ENCODE measurements around the gene NADSYN1. TPM values are rescaled to one million over a fixed set of nuclear protein-coding genes. Genes with fewer than 3 reads are reported as not detected.
"Not testable (repeated sequence)": the region's sequence is repeated elsewhere in the genome, so short reads cannot be mapped to it uniquely, and the experiment has no call there.

NADSYN1 gene
- polyA plus RNA-seq, 3 donors = 44.1 to 162 (median 44.8) TPM

DNA sequence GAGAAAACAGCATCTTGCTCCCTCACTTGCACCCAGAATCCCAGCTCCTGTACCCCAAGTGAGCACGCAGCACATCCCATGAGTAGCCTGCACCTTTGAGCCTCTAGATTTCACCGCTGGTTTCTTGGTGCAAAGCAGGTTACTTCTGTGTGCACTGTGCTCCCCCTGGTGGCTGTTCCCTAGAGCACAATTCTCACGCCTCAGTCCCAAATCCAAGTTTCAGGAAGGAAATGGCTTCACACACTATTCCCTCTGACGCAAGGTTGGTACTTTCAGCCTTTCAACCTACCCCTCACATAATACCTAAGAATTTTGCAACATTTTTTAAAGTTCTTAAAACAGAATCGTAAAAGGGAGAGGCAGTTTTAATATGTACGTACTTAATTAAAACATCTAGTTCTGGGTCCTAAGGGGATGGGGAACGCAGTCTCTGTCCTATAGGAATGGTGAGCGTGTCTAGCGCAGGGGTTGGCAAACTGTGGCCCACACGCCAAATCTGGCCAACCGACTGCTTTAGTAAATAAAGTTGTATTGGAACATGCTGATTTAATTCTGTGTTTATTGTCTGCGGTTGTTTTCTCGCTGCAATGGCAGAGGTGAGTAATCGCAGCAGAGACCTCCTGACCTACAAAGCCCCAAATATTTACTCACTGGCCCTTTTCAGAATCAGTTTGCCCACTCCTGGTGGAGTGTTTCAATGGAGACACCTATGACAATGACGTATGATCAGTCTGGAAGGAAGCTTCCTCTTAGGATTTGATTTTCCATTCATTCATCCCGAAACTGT, 32.4 kb upstream of the NADSYN1 start:
- H3K4me2 ChIP-seq (replicated peaks; ENCODE audit: extremely low read depth, low read length, poor library complexity, severe bottlenecking) = no peak overlapping the region
- H3K9me3 ChIP-seq (replicated peaks in 1 of 2; ENCODE audit: control insufficient read depth in 1 of 2, insufficient read depth in 1 of 2, low read length in 2 of 2) = no peaks in the 10 kb centered on the region
- H3K27ac ChIP-seq (ENCODE audit: low read depth in 1 of 2, low read length in 2 of 2) = no peak overlapping the region
- Mint-ChIP-seq H3K27ac (no peak overlapping the region), H3K36me3 (no peaks in the 10 kb centered on the region), H3K27me3 (ENCODE audit: low read depth in 3 of 3) (peaks cover 0 to 13% (median 7%) of the 10 kb centered on the region in 3 donors), H3K4me1 (peaks cover 4% of the 10 kb centered on the region), H3K4me3 (no peak overlapping the region), H3K9me3 (no peaks in the 10 kb centered on the region)
- no peak overlapping the region for H3K9ac ChIP-seq (ENCODE audit: insufficient read depth, low read length, poor library complexity, severe bottlenecking)
- H3K36me3 ChIP-seq (replicated peaks in 1 of 2; ENCODE audit: control insufficient read depth in 1 of 2, insufficient read depth in 2 of 2, low read length in 2 of 2) = no peaks in the 10 kb centered on the region
- H3K79me2 ChIP-seq (ENCODE audit: insufficient read depth, low read length) = no peaks in the 10 kb centered on the region
- TF ChIP-seq, protein P1, sequence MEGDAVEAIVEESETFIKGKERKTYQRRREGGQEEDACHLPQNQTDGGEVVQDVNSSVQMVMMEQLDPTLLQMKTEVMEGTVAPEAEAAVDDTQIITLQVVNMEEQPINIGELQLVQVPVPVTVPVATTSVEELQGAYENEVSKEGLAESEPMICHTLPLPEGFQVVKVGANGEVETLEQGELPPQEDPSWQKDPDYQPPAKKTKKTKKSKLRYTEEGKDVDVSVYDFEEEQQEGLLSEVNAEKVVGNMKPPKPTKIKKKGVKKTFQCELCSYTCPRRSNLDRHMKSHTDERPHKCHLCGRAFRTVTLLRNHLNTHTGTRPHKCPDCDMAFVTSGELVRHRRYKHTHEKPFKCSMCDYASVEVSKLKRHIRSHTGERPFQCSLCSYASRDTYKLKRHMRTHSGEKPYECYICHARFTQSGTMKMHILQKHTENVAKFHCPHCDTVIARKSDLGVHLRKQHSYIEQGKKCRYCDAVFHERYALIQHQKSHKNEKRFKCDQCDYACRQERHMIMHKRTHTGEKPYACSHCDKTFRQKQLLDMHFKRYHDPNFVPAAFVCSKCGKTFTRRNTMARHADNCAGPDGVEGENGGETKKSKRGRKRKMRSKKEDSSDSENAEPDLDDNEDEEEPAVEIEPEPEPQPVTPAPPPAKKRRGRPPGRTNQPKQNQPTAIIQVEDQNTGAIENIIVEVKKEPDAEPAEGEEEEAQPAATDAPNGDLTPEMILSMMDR (IDR thresholded peaks at IDR 0.05) = peak; percentile 73
- H3K4me1 ChIP-seq (ENCODE audit: control insufficient read depth in 1 of 2, insufficient read depth in 2 of 2, low read length in 2 of 2) = no peaks in the 10 kb centered on the region
- no peaks in the 10 kb centered on the region for H4K20me1 ChIP-seq (ENCODE audit: insufficient read depth, low read length)
- H3K4me3 ChIP-seq (replicated peaks in 1 of 3; ENCODE audit: low read depth in 2 of 3, low read length in 3 of 3) = no peak overlapping the region
- DNase-seq = peak in 2 of 3 donors; percentile 20 to 43
- intact Hi-C loops (cut with micrococcal nuclease) = no loop called here
- WGBS (ENCODE audit: insufficient coverage) = 67% methylated on average over 9 of the region's 16 CpGs
- no peak overlapping the region for H2AFZ ChIP-seq (ENCODE audit: insufficient read depth, low read depth, low read length, poor library complexity, severe bottlenecking)
- no peaks in the 10 kb centered on the region for H3K27me3 ChIP-seq (ENCODE audit: control insufficient read depth in 2 of 2, insufficient read depth in 2 of 2, low read length in 2 of 2)

DNA sequence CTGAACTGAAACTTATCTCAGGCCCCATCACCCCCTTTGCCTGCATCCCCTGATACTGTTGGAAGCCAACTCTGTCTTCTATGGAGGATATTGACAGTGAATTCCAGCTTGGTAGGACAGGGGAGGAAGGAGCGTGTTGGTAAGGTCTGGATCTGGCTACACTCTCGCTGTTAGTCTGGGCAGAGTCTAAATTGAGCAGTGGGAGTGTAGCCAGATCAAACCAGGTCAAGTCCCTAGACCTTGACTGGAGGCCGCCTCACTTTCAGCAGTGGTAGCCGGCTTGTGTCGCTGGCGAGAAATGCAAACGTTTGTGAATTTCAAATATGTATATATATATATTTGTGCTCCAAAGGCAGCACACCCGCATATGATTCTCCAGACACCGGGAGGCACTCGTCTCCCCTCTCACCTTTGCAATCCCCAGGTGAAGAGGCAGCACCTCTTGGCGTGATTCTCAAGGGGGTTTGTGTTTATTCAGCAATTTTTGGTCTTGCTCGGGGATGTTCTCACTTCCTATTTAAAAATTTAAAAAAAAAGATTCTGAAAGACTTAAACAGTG, 31.5 kb upstream of the NADSYN1 start:
- H3K27ac Mint-ChIP-seq = no peak overlapping the region
- H3K36me3 Mint-ChIP-seq = no peaks in the 10 kb centered on the region
- peaks cover 0 to 13% (median 5%) of the 10 kb centered on the region in 3 donors for H3K27me3 Mint-ChIP-seq (ENCODE audit: low read depth in 3 of 3)
- Histone ChIP-seq H4K20me1 (ENCODE audit: insufficient read depth, low read length) (no peaks in the 10 kb centered on the region), H3K36me3 (replicated peaks in 1 of 2; ENCODE audit: control insufficient read depth in 1 of 2, insufficient read depth in 2 of 2, low read length in 2 of 2) (no peaks in the 10 kb centered on the region), H3K4me2 (replicated peaks; ENCODE audit: extremely low read depth, low read length, poor library complexity, severe bottlenecking) (no peak overlapping the region), H3K9me3 (replicated peaks in 1 of 2; ENCODE audit: control insufficient read depth in 1 of 2, insufficient read depth in 1 of 2, low read length in 2 of 2) (no peaks in the 10 kb centered on the region), H3K9ac (ENCODE audit: insufficient read depth, low read length, poor library complexity, severe bottlenecking) (no peak overlapping the region), H3K4me1 (ENCODE audit: control insufficient read depth in 1 of 2, insufficient read depth in 2 of 2, low read length in 2 of 2) (no peaks in the 10 kb centered on the region), H3K4me3 (replicated peaks in 1 of 3; ENCODE audit: low read depth in 2 of 3, low read length in 3 of 3) (no peak overlapping the region), H3K79me2 (ENCODE audit: insufficient read depth, low read length) (no peaks in the 10 kb centered on the region), H2AFZ (ENCODE audit: insufficient read depth, low read depth, low read length, poor library complexity, severe bottlenecking) (no peak overlapping the region), H3K27me3 (ENCODE audit: control insufficient read depth in 2 of 2, insufficient read depth in 2 of 2, low read length in 2 of 2) (no peaks in the 10 kb centered on the region), H3K27ac (ENCODE audit: low read depth in 1 of 2, low read length in 2 of 2) (no peak overlapping the region)
- no peaks in the 10 kb centered on the region for H3K9me3 Mint-ChIP-seq
- H3K4me1 Mint-ChIP-seq = peaks cover 4% of the 10 kb centered on the region
- no peak for DNase-seq
- H3K4me3 Mint-ChIP-seq = no peak overlapping the region
- TF ChIP-seq, protein P1 (IDR thresholded peaks at IDR 0.05) = no peak
- intact Hi-C loops (cut with micrococcal nuclease) = no loop called here
- WGBS (ENCODE audit: insufficient coverage) = 100% methylated on average over 2 of the region's 12 CpGs

DNA sequence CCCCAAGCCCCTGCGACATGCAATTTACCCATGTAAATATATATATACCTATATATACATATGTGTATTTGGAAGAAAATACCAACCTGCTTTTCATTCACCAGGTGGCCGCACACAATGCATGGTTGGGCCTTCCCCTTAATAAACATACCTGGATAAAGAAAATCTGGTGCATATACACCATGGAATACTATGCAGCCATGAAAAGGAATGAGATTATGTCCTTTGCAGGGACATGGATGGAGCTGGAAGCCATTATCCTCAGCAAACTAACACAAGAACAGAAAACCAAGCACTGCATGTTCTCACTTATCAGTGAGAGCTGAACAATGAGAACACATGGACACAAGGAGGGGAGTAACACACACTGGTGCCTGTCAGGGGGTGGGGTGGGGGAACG, 30.7 kb upstream of the NADSYN1 start:
- H3K4me2 ChIP-seq (replicated peaks; ENCODE audit: extremely low read depth, low read length, poor library complexity, severe bottlenecking); intact Hi-C loops (cut with micrococcal nuclease); H3K9me3 Mint-ChIP-seq; H3K27ac ChIP-seq (ENCODE audit: low read depth in 1 of 2, low read length in 2 of 2); H3K9me3 ChIP-seq (replicated peaks in 1 of 2; ENCODE audit: control insufficient read depth in 1 of 2, insufficient read depth in 1 of 2, low read length in 2 of 2); H3K27me3 ChIP-seq (ENCODE audit: control insufficient read depth in 2 of 2, insufficient read depth in 2 of 2, low read length in 2 of 2); H2AFZ ChIP-seq (ENCODE audit: insufficient read depth, low read depth, low read length, poor library complexity, severe bottlenecking); H3K27ac Mint-ChIP-seq; DNase-seq; H3K79me2 ChIP-seq (ENCODE audit: insufficient read depth, low read length); H3K9ac ChIP-seq (ENCODE audit: insufficient read depth, low read length, poor library complexity, severe bottlenecking); H3K4me3 ChIP-seq (replicated peaks in 1 of 3; ENCODE audit: low read depth in 2 of 3, low read length in 3 of 3); H4K20me1 ChIP-seq (ENCODE audit: insufficient read depth, low read length); H3K4me3 Mint-ChIP-seq; H3K36me3 ChIP-seq (replicated peaks in 1 of 2; ENCODE audit: control insufficient read depth in 1 of 2, insufficient read depth in 2 of 2, low read length in 2 of 2); H3K4me1 Mint-ChIP-seq; H3K4me1 ChIP-seq (ENCODE audit: control insufficient read depth in 1 of 2, insufficient read depth in 2 of 2, low read length in 2 of 2); H3K36me3 Mint-ChIP-seq: not testable (repeated sequence)
- 100% methylated on average over 1 of the region's 3 CpGs for WGBS (ENCODE audit: insufficient coverage)
- peaks cover 0 to 16% (median 6%) of the 10 kb centered on the region in 3 donors for H3K27me3 Mint-ChIP-seq (ENCODE audit: low read depth in 3 of 3)

Data from CD14-positive monocyte (primary cell).